ENCODE measurements around the gene EXOG.

Gene EXOG

GRCh38 chr3:38519651-38520050 is 23.5 kb downstream of the EXOG start:
- no peak for TF ChIP-seq CTCF (conservative IDR thresholded peaks at IDR 0.05; ENCODE audit: control insufficient read depth, insufficient read depth, low read depth, low read length)
- DNase-seq (ENCODE audit: low read depth), result no peak
- no peak overlapping the region for H3K4me3 ChIP-seq (ENCODE audit: control insufficient read depth, low read depth, low read length)

GRCh38 chr3:38521391-38521987 is 25.3 kb downstream of the EXOG start:
- peak; percentile 91 for TF ChIP-seq CTCF (conservative IDR thresholded peaks at IDR 0.05; ENCODE audit: control insufficient read depth, insufficient read depth, low read depth, low read length)
- peak; percentile 77 for DNase-seq (ENCODE audit: low read depth)
- H3K4me3 ChIP-seq (ENCODE audit: control insufficient read depth, low read depth, low read length), result no peak overlapping the region

DNA sequence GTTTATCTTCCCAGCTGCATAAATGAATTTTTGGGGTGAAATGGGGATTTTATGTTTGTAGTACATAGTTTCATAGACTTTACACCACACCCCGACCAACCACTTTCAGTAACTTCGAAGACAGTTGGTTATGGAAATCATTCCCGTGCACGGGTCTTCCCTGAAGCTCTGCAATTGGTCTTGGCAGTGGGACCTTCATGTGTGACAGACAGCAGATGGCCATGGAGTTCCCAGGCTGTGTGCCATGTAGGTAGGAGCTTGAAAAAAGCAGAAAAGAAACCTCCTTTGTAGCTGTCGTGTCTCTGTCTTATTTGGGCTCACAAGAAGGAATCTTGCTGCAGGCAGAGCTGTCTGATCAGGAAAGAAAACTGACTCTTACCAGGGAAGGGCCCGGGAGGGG is 25.9 kb downstream of the EXOG start:
- no peak for TF ChIP-seq CTCF (conservative IDR thresholded peaks at IDR 0.05; ENCODE audit: control insufficient read depth, insufficient read depth, low read depth, low read length)
- DNase-seq (ENCODE audit: low read depth), result no peak
- no peak overlapping the region for H3K4me3 ChIP-seq (ENCODE audit: control insufficient read depth, low read depth, low read length)

- no peak for TF ChIP-seq CTCF (conservative IDR thresholded peaks at IDR 0.05; ENCODE audit: control insufficient read depth, insufficient read depth, low read depth, low read length)
- no peak overlapping the region for H3K4me3 ChIP-seq (ENCODE audit: control insufficient read depth, low read depth, low read length)
- no peak for DNase-seq (ENCODE audit: low read depth)
Measured at GRCh38 chr3:38524141-38524739, 28.1 kb downstream of the EXOG start.

- H3K4me3 ChIP-seq (ENCODE audit: control insufficient read depth, low read depth, low read length), result no peak overlapping the region
- no peak for TF ChIP-seq CTCF (conservative IDR thresholded peaks at IDR 0.05; ENCODE audit: control insufficient read depth, insufficient read depth, low read depth, low read length)
- DNase-seq (ENCODE audit: low read depth), result no peak
Measured at GRCh38 chr3:38526792-38527191, 30.7 kb downstream of the EXOG start.

DNA sequence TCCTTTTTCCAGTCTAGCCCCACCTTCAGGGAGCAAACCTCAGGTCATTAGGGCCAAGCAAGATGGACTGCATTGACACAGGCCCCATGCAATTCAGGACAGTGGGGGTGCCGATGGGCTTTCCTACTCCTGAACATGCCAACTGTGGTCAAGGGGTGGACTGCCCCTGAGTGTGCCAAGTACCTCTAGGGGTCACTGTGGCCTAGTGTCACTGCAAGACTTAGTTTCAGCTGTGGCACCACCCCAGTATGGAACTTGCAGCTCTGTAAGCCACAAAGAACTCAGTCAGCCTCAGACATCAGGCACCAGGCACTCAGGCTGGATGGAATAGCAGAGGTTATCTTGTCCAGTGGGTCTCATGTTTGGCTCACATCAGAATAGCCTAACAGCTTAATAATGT is 32.3 kb downstream of the EXOG start:
- no peak overlapping the region for H3K4me3 ChIP-seq (ENCODE audit: control insufficient read depth, low read depth, low read length)
- no peak for TF ChIP-seq CTCF (conservative IDR thresholded peaks at IDR 0.05; ENCODE audit: control insufficient read depth, insufficient read depth, low read depth, low read length)
- DNase-seq (ENCODE audit: low read depth), result peak; percentile 12
